GM10248 (cell line): Measurements from ENCODE around the gene TMBIM1.

Experiments
- CTCF ChIA-PET: fragments of 300-600 bp; sonication (Branson Sonifier 250); formaldehyde crosslinking; extraction: SDS; loops from one replicate; lab custom pipeline; 2021; ENCODE audit warnings: antibody characterized with exemption; lab: Yijun Ruan, JAX
- POLR2A ChIA-PET: fragments of 350-650 bp; sonication (Branson Sonifier 250); formaldehyde crosslinking; extraction: SDS; loops from one replicate; lab custom pipeline; 2020; ENCODE audit warnings: antibody characterized with exemption; lab: Yijun Ruan, JAX
- DNase-seq: peaks from one replicate; pipeline ENCODE4 v3.0.0; 2012; ENCODE audit errors: extremely low spot score
- CTCF ChIP-seq: IDR thresholded peaks from 2 replicates; pipeline ENCODE4 v1.5.1; 2012; ENCODE audit warnings: mild to moderate bottlenecking, low read depth; ENCODE audit errors: extremely low read depth, missing control alignments, control extremely low read depth

TMBIM1 gene

GRCh38 chr2:218255446-218255845 lies 36.9 kb downstream of the TMBIM1 start:
- ChIA-PET POLR2A (no interaction called here), CTCF (interaction anchor here (0.8 to 8.3 kb wide), 7 partner anchors 10 to 50 kb away, joined by 3 to 57 read pairs (median 6); partner anchors contain the start of genes AAMP and PNKD)
- DNase-seq = no peak
- no peak for TF ChIP-seq CTCF

GRCh38 chr2:218253232-218253625 lies 39.1 kb downstream of the TMBIM1 start:
- CTCF ChIA-PET = interaction anchor here (1.3 to 8.3 kb wide), 5 partner anchors 13 to 595 kb away, joined by 3 to 57 read pairs (median 5); partner anchors contain the start of genes AAMP and PNKD
- POLR2A ChIA-PET = interaction anchor here (1.4 kb wide), 1 partner anchor 17 kb away, joined by 3 read pairs; the partner anchor contains the start of gene PNKD
- no peak for TF ChIP-seq CTCF

GRCh38 chr2:218252509-218253231 lies 39.6 kb downstream of the TMBIM1 start:
- ChIA-PET POLR2A (interaction anchor here (1.4 kb wide), 1 partner anchor 18 kb away, joined by 3 read pairs; the partner anchor contains the start of gene PNKD), CTCF (interaction anchor here (1.3 to 8.3 kb wide), 5 partner anchors 14 to 595 kb away, joined by 3 to 57 read pairs (median 5); partner anchors contain the start of genes AAMP and PNKD)
- TF ChIP-seq CTCF = no peak
- no peak for DNase-seq

More at GRCh38 chr2:218253232-218253625, 39.1 kb downstream of the TMBIM1 start:
- DNase-seq = no peak

GRCh38 chr2:218249691-218250090 lies 42.6 kb downstream of the TMBIM1 start:
- TF ChIP-seq CTCF = no peak
- DNase-seq = no peak
- POLR2A ChIA-PET = no interaction called here
- CTCF ChIA-PET = no interaction called here

- TF ChIP-seq CTCF = no peak
- CTCF ChIA-PET = interaction anchor here (0.9 to 6.8 kb wide), 6 partner anchors 10 to 60 kb away, joined by 3 to 39 read pairs (median 6); no protein-coding TSS in a partner anchor
Measured at GRCh38 chr2:218245214-218245613, 47.1 kb downstream of the TMBIM1 start.

GRCh38 chr2:218244665-218245064 lies 47.6 kb downstream of the TMBIM1 start:
- POLR2A ChIA-PET = no interaction called here
- no peak for DNase-seq
- no peak for TF ChIP-seq CTCF
- CTCF ChIA-PET = interaction anchor here (1.3 to 6.8 kb wide), 4 partner anchors 11 to 15 kb away, joined by 4 to 39 read pairs (median 10); no protein-coding TSS in a partner anchor

More at GRCh38 chr2:218245214-218245613, 47.1 kb downstream of the TMBIM1 start:
- POLR2A ChIA-PET = interaction anchor here (0.6 kb wide), 1 partner anchor 205 kb away, joined by 3 read pairs; no protein-coding TSS in a partner anchor
- DNase-seq = no peak
